Middle frontal gyrus (tissue), 1 donor: ENCODE data around the gene SPRY4.
"Not testable (repeated sequence)": the region's sequence is repeated elsewhere in the genome, so short reads cannot be mapped to it uniquely, and the experiment has no call there.

ENCODE experiments used
- DNase-seq: peaks from one replicate; pipeline ENCODE4 v3.0.0-alpha.2; 2015; ENCODE audit warnings: low spot score; ENCODE audit errors: extremely low spot score

The SPRY4 gene, protein sequence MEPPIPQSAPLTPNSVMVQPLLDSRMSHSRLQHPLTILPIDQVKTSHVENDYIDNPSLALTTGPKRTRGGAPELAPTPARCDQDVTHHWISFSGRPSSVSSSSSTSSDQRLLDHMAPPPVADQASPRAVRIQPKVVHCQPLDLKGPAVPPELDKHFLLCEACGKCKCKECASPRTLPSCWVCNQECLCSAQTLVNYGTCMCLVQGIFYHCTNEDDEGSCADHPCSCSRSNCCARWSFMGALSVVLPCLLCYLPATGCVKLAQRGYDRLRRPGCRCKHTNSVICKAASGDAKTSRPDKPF

DNA sequence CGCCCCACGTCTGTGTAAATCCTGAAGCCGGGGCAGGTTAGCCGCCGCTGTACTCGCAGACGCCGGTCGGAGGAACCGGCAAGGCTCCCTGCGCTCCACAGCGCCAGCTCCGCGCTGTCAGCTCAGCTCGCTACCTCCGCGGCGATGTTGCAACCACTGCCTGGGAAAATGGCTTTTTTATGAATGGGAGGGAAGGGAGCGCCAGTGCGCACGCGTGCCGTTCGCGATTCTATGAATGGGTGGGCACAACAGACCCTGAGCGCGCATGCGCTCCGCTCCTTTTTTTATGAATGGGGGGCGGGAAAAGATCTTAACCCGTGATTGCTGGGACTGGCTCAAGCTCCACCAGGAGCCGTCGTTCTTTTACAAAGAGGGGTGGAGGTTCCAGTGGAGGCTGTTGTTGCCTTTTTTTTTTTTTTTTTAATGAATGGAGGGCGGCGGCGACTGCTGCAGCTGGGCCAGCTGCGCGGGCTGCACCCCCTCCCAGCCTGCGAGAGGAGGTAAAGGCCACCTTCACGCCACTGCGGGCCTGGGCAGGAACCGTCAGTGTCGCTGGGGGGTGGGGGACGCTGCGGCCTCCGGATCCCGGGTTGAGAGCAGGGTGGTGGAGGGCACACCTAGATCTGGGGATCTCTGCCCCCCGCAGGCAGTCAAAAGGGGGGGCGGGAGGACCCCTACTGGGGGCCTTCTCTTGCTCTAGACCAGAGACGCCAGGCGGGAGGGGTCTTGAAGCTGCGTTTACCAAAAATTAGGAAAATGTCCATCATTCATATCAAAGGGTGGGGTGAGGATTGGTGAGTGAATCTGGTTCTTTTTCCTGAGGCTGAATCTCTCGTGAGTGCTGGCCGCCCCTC lies at the start of gene SPRY4:
Gene SPRY4, minus strand, starts transcription at position 151 of the 854 bp plus-strand sequence. CDS start 9,913 bp downstream, outside the sequence.
- DNase-seq = peak; percentile 79

DNA sequence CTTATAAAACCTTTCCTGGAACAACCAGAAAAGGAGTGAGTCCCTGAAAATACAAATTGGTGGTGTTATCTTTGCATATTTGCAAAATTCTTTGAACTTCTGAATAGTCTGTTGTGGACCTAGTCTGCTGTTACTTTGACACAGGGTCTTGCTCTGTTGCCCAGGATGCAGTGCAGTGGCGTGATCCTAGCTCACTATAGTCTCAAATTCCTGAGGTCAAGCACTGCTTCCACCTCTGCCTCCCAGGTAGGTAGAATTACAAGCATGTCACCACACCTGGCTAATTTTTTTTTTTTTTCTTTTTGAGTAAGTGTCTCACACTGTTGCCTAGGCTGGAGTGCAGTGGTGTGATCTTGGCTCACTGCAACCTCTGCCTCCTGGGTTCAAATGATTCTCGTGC lies 43.7 kb upstream of the SPRY4 start:
- DNase-seq = no peak

DNA sequence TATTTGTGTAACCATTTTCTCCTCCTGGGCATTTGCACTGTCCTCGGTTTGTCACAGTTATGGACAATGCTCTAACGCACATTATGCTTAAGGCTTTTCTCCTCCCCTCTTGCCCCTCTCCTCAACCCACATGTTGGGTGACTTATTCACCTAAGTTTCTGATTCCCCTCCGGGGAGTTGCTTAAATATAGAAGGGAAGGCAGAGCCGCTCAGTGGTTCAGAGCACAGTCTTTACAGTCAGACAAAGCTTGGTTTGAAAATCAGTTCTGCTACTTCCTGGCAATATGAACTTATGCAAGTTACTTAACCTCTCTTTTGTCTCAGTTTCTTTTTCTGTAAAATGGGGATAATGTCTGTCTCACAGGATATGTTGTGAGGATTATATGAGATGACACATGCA lies 41.2 kb upstream of the SPRY4 start:
- no peak for DNase-seq

DNA sequence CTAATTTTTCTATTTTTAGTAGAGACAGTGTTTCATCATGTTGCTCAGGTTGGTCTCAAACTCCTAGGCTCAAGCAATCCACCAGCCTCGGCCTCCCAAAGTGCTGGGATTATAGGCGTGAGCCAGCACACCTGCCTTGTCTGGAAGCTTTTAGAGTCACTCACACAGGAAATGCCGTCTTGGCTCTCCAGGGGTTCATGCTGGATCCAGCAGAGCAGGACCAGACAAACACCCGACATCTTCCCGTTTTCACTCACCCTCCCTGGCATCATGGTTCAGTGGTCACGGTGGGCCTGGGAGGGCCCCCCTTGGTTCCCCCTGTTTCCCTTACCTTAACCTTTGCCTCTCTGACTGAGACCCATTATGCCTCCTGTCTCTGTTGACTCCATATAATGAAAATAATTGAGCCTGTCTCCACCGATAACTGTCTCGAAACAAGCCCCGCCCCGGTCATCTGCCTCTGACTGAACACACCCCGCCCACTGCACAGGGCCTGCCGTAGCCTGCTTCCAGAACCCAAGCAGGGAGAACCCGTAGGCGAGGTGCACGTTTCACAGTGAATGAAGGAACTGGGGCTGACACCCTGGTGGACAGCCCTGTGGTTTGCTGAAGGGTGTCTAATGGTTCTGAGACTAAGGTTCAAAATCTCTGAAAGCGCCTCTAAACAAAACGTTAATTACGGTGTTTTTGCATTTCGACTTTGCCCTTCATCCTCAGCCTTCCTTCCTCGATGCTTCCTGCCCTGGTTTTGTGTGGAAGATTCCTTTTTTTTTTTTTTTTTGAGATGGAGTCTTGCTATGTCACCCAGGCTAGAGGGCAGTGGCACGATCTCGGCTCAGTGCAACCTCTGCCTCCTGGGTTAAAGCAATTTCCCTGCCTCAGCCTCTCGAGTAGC lies 39.7 kb upstream of the SPRY4 start:
- DNase-seq = no peak

DNA sequence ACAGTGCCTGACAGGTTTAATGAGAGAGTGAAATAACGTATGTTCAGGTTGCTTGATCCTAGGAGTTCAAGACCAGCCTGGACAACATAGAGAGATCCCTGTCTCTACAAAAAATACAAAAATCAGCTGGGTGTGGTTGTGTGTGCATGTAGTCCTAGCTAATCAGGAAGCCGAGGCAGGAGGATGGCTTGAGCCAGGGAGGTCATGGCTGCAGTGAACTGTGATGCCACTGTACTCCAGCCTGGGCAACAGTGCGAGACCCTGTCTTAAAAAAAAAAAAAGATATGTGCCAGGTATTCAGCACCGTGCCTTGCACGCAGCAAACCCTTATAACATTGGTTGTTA lies 38.8 kb upstream of the SPRY4 start:
- DNase-seq = no peak

DNA sequence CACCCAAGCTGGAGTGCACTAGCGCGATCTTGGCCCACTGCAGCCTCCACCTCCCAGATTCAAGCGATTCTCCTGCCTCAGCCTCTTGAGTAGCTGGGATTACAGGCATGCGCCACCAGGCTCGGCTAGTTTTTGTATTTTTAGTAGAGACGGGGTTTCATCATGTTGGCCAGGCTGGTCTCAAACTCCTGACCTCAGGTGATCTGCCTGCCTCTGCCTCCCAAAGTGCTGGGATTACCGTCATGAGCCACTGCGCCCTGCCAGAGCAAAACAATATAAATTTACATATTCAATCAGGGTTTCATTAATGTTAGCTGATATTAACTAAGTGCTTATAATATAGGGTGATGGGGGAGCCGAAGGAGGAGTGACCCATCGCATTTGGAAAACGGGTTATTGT lies 37.4 kb upstream of the SPRY4 start:
- DNase-seq = not testable (repeated sequence)

DNA sequence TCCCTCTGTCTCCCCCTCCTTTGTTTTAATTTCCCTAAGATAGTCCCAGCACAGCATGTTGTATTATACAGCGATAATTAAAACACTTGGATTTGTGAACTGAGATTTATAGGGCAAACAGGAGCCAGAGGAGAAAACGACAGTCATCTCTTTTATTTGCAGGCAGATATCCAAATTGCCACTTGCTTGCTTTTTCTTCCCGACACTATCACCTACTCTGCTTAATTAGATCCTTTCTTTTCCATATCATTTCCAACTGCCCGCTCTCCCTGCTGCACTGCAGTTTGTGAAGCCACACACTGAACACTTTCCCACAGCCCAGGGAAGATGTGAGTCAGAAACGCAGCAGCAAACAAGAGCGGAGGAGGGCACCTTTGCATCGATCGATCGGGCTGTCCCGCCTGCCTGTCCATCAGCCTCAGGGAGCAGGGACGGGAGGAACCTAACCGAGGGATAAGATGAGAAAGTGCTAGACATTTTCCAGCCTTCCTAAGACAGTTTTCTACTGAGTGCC lies 35.8 kb upstream of the SPRY4 start:
- no peak for DNase-seq

DNA sequence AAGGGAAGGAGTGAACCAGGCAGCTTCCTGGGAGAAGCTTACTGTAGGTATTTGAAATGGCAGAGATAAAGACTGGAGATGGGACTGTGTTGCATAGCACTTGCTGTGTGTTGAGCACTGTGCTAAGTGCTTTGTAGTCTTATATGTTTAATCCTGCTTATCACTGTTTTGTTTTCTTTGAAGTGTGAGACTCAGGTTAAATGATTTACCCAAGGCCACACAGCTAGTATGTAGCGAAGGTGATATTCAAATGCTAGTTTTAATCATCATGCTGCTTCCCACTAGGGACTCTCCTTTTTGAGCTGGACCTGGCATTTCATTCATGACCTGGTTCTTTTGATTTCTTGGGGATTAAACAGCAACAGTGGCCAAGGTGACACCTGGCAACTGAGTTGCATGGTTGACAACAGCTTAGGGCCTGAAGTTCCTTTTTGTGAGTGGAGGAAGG lies 35.3 kb upstream of the SPRY4 start:
- no peak for DNase-seq

DNA sequence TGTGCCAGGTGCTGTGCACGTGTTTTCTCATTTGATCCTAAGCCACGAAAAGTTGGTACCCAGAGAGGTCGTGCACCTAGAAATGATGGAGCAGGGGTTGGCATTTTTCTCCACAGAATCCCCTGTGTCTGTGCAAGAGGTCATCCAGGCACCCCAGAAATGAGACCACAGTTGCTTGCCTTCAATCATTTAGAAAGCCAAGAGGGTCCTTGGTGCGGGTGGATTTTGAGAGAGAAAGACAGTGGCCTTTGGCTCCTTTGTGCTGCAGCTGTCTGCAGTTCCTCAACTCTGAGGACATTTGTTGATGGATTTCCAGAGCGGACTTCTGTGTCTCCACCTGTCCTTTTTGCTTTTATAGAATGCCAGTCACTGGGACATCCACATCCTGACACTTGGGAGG lies 33.8 kb upstream of the SPRY4 start:
- no peak for DNase-seq

DNA sequence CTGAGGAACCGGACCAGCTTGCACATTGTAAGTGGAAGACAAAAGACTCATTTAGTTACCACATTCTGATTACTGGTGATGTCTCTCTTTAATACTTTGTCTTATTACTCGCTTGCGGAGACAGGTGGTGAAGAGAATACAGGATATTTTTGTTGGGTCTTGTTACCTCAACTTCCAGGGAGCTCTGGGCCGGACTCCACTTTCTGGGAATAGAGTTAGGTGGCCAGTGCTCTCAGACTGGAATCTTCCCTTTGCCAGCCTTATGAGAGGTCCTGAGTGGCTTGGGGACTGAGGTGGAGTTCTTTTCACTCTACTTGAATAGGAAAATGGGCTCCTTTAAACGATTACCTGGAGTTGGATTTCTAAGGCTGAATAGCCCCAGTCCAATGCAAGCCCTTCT lies 33.3 kb upstream of the SPRY4 start:
- DNase-seq = no peak

DNA sequence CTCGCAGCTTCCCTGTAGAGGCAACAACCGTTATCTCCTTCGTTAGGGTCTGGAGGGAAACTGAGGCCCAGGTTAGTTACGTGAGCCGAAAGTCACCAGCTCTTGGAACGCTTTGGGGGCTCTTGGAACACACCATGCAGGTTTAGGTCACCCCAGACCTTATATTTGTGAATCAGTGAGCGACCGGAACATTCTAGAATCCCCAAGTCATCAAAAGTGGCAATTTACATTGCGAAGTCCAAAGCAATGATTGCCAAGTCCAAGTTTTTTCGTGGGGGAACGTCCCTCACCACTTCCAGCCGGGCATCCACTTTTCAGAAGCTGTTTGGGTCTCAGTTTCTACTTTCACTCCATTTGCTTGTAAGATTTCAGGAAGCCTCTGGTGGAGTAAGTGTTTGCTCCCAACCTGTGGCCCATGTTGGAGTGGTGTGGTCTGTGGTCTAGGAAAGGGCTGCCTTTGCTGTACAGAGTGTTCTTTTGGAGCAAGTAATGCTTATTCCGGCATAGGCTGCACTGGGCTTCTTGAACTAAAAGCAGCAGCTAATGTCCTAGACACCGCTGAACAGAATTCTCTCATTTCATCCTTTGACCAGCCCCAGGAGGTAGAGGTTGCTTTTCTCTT lies 32.8 kb upstream of the SPRY4 start:
- DNase-seq = no peak

DNA sequence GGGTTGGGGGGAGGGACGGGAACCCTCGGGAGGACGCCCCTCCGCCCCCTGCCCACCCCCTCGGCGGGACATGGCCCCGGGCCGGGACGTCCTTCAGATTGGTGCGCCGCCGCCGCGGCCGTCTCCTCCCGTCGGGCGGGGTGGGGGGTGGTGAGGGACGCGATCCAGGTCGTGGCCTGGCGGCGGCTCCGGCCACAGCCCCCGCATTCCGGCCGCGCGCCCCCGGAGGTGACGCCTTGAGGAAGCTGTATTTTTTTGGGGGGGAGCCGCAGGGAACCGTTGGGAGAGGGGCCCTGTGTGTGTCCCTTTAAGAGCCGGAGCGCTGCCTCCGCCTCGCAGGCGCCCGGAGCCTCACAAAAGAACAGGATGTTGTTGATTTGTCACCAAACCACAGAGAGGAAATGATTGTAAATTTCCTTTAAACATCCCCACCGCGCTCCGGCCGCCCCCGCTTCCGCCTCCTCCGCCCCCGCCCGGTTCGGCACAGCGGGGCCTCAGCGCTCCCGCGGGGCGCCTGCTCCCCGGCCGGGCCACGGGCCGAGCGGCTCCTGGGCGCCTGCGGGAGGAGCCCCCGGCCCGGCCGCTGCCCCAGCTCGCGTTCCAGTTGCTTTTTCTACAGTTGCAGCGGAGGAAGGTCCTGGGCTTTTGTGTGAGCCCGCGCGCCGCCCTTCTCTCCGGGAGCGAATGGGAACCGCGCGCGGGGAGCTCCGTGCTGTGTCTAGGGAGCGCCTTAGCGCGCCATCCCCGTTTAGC lies 32.1 kb upstream of the SPRY4 start:
- DNase-seq = peak; percentile 7

DNA sequence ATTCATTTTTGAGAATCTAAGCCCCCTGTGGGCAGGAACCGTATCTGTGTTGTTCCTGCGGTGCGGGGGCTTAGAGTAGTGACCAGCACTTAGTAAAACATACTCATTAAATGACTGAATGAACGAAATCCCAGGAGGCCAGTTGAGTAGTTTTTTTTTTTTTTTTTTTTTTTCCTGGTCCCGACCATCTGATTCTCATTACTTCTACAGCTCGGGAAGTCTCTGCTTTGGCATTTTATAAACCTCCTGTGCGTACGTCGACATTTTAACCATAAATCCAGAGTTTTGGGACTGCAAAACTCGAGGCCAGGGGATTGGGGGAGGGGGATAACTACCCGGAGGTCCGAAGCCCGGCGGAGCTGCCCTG lies 31.5 kb upstream of the SPRY4 start:
- DNase-seq = no peak

DNA sequence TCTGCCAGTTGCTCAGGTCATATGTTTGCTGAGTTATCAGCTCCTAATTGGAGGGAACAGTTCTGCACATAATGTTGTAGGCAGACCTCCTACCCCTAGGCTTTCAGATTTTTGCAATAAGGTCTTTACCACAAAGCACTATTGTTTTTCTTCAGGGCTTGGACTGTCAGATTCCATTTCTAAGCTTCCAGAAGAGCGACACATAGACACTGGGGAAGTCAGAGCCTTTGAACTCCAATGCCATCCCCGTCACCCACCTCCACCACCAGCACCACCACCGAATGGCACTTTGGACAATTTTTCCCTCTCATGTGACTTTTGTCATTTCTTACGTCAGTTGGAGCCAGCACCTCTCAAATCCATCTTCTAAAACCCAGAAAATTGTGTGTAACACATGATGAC lies 28.3 kb upstream of the SPRY4 start:
- DNase-seq = no peak

DNA sequence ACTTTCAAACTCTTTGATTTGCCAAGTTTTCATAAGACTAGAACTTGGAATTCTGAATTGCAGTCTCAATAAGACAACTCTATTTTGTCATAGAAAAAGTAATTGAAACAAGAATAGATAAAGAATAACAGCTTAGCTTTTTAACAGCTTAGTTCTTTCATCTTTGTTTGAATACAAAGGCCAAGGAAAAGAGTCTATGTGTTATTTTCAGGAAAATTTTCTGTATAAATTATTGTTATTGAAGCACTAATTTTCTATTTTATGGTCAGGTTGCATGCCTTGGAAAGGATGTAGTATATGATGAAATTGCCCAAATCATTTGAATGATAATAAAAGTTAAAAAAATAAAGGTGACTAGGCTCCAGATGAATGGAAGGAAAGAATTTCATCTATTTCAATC lies 25.2 kb upstream of the SPRY4 start:
- DNase-seq = no peak

DNA sequence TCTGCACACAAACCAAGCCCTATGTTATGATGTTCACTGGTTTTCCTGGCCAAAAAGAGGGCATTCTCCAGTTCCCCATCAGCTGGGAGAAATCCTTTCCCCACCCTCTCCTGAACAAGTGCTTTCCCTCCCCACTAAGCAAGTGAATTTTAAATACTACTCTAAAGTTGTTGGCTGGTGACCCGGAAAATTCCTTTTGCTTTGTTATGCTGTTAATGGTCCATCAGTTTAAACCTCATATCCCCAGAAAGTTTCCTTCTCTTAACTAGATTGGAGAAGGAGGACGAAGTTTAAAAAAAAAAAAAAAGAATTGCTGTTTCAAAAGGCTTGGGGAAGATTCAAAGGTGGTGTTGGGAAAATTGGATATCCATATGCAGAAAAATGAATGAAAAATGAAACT lies 21.9 kb upstream of the SPRY4 start:
- no peak for DNase-seq

DNA sequence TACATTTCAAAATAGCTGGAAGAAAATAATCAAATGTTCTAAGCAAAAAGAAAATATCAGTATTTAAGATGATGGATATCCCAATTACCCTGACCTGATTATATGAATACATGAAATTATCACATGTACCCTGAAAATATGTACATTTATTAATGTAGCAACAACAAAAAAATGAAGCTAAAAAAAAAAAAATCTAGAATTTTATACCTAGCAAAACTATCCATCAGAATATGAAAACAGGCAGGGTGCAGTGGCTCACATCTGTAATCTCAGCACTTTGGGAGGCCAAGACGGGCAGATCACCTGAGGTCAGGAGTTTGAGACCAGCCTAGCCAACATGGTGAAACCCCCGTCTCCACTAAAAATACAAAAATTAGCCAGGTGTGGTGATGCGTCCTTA lies 20.1 kb upstream of the SPRY4 start:
- not testable (repeated sequence) for DNase-seq

DNA sequence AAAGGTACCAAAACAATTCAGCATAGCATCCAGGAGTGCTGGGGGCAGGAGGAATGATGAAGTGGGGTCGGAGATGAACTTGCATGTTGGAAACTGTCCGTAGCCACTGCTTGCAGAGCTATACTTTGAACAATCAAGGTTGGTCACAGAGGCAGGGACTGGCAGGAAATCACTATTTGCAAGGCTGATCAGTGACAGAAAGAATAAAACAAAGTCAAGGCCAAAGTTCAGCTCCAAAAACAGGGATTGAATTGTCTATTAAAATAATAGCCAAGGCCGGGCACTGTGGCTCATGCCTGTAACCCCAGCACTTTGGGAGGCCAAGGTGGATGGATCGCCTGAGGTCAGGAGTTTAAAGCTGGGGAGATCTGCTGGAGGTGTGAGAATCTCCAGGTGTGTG lies 18.7 kb upstream of the SPRY4 start:
- no peak for DNase-seq

DNA sequence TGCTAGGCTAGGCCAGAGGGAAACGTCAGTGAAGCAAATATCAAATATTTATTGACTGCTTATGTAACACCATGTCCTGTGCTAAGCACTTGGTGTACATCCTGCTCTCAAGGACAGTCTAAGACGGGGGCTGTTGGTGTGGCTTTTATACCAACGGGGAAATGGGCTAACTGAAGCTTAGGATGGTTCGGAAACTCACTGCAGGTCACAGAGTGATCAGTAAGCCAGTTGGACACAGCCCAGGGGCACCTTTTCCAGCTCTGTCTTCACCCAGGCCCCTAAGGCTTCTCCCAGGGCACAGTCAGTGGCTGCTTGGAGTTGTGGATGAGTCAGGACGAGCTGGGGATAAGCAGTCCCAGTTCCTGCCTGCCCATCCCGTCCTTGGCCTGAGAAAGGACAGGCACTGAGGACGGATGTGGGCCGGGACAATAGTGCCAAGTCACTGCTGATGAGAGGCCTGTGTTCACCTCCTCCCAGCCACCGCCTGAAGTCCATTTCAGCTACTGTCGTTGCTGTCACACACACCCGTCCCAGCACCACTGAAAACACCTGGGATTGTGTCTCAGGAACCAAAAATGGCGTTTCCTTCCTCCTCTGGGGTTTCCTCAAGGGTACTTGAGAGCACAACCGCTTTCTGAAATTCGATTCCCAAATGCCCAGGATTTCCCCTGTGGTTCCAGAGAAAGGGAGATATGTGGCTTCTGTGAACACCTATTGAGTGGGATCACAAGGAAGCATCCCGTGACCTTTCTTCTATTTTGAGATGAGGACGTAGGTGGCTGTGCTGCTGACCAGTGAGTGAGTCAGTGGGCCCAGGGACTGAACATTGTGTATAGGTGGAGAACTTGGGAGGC lies 17.5 kb upstream of the SPRY4 start:
- DNase-seq = no peak

DNA sequence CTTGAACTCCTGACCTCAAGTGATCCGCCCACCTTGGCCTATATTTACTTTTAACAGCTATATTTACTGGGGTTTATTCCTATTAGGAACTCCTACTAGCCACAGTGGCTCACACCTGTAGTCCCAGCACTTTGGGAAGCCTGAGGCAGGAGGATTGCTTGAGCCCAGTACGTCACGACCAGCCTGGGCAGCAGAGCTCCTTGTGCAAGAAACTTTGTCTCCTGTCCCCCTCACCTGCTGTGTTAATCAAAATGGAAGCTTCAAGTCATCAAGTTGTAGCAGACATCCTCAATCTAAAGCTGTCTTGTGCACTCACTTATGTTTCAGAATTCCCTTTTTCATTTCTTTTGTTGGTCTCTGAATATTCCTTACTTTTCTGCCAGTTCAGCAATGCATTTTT lies 15.0 kb upstream of the SPRY4 start:
- DNase-seq = no peak
